Liver (tissue), 9 donors: Measurements from ENCODE around the gene TMEM131. TPM values are rescaled to one million over a fixed set of nuclear protein-coding genes. Genes with fewer than 3 reads are reported as not detected.

ENCODE experiments used
- DNase-seq: peaks from one replicate; pipeline ENCODE4 v3.0.0-alpha.2; 2017; ENCODE audit warnings: low spot score
- H3K27ac ChIP-seq, 2 donors: one replicate each; pipeline ENCODE4 v1.7.0; 2013; ENCODE audit warnings: inconsistent platforms in 2 of 2, low read length in 2 of 2, control low read depth in 1 of 2, low read depth in 1 of 2, mild to moderate bottlenecking in 1 of 2
- H3K27me3 ChIP-seq, 4 donors: one replicate each; pipeline versions ENCODE4 v1.6.1 to v1.7.0; 2013; ENCODE audit warnings: low read length in 3 of 4, inconsistent platforms in 1 of 4, mild to moderate bottlenecking in 1 of 4, moderate library complexity in 1 of 4; ENCODE audit not compliant: control insufficient read depth in 4 of 4, insufficient read depth in 4 of 4
- H3K36me3 ChIP-seq, 4 donors: one replicate each; pipeline versions ENCODE4 v1.6.1 to v1.7.0; 2013; ENCODE audit warnings: low read length in 3 of 4, mild to moderate bottlenecking in 3 of 4, low read depth in 1 of 4, moderate library complexity in 1 of 4; ENCODE audit not compliant: control insufficient read depth in 4 of 4, insufficient read depth in 3 of 4
- H3K4me1 ChIP-seq, 4 donors: one replicate each; pipeline versions ENCODE4 v1.6.1 to v1.7.0; 2013; ENCODE audit warnings: low read length in 3 of 4, mild to moderate bottlenecking in 3 of 4, moderate library complexity in 1 of 4; ENCODE audit not compliant: control insufficient read depth in 4 of 4, insufficient read depth in 4 of 4
- H3K4me3 ChIP-seq, 3 donors: one replicate each; pipeline versions ENCODE4 v1.6.1 to v1.7.0; 2013; ENCODE audit warnings: low read length in 3 of 3, control low read depth in 1 of 3, low read depth in 1 of 3, mild to moderate bottlenecking in 1 of 3
- H3K9ac ChIP-seq, 2 donors: one replicate each; pipeline ENCODE4 v1.7.0; 2013; ENCODE audit warnings: low read length in 2 of 2, mild to moderate bottlenecking in 2 of 2, moderate library complexity in 2 of 2, control low read depth in 1 of 2, low read depth in 1 of 2
- H3K9me3 ChIP-seq, 4 donors: one replicate each; pipeline versions ENCODE4 v1.6.1 to v1.7.0; 2013; ENCODE audit warnings: low read length in 3 of 4; ENCODE audit not compliant: control insufficient read depth in 4 of 4
- EGR1 ChIP-seq, 2 donors: IDR thresholded peaks; 2 replicates each; pipeline ENCODE4 v1.6.1; 2016 to 2018; ENCODE audit warnings: antibody characterized with exemption in 2 of 2, low read depth in 2 of 2
- FOXA1 ChIP-seq: IDR thresholded peaks from 2 replicates; pipeline ENCODE4 v1.6.1; 2016; ENCODE audit warnings: antibody characterized with exemption
- FOXA2 ChIP-seq: IDR thresholded peaks from 2 replicates; pipeline ENCODE4 v1.6.1; 2016; ENCODE audit warnings: antibody characterized with exemption
- GABPA ChIP-seq, 2 donors: IDR thresholded peaks in 1 of 2; conservative IDR thresholded peaks in 1 of 2; 2 replicates each; pipeline ENCODE4 v1.6.1; 2016; ENCODE audit warnings: antibody characterized with exemption in 2 of 2, mild to moderate bottlenecking in 1 of 2, moderate library complexity in 1 of 2
- HNF4A ChIP-seq, 2 donors: conservative IDR thresholded peaks; 2 replicates each; pipeline ENCODE4 v1.6.1; 2016; ENCODE audit warnings: antibody characterized with exemption in 2 of 2, mild to moderate bottlenecking in 2 of 2
- MAX ChIP-seq: IDR thresholded peaks from 2 replicates; pipeline ENCODE4 v1.6.1; 2016; ENCODE audit warnings: antibody characterized with exemption
- NR2F2 ChIP-seq: IDR thresholded peaks from 2 replicates; pipeline ENCODE4 v1.6.1; 2016; ENCODE audit warnings: antibody characterized with exemption
- RAD21 ChIP-seq, 2 donors: IDR thresholded peaks; 2 replicates each; pipeline ENCODE4 v1.6.1; 2016; ENCODE audit warnings: antibody characterized with exemption in 2 of 2, mild to moderate bottlenecking in 2 of 2
- REST ChIP-seq: IDR thresholded peaks from 2 replicates; pipeline ENCODE4 v1.6.1; 2016; ENCODE audit warnings: antibody characterized with exemption, mild to moderate bottlenecking
- RXRA ChIP-seq, 2 donors: IDR thresholded peaks; 2 replicates each; pipeline ENCODE4 v1.6.1; 2017 to 2018; ENCODE audit warnings: antibody characterized with exemption in 2 of 2, mild to moderate bottlenecking in 1 of 2
- SP1 ChIP-seq: IDR thresholded peaks from 2 replicates; pipeline ENCODE4 v1.6.1; 2018; ENCODE audit warnings: antibody characterized with exemption, mild to moderate bottlenecking
- TAF1 ChIP-seq: conservative IDR thresholded peaks from 2 replicates; pipeline ENCODE4 v1.6.1; 2016; ENCODE audit warnings: antibody characterized with exemption, mild to moderate bottlenecking
- YY1 ChIP-seq: IDR thresholded peaks from 2 replicates; pipeline ENCODE4 v1.6.1; 2016; ENCODE audit warnings: antibody characterized with exemption, mild to moderate bottlenecking
- WGBS: extraction: QIAGEN DNeasy Blood & Tissue Kit; methylation state at CpG from one replicate; pipeline ENCODE4 v1.1.7; 2013; 5-methylcytosine and 5-hydroxymethylcytosine counted together
- polyA plus RNA-seq, 2 donors: library from polyadenylated mRNA; stranded (reverse) in 1 of 2; unstranded in 1 of 2; fragments of 200-250 nt in 1 of 2; fragments of >200 nt in 1 of 2; fragmentation: Nextera tagmentation in 1 of 2; extraction: Ambion mirVana in 1 of 2; gene quantifications; one replicate each; pipeline versions ENCODE4 v1.2.1 to v1.2.3, GENCODE V29; 2013 to 2015
- total RNA-seq, 2 donors: library from RNA; depleted of rRNA; stranded (reverse); fragments of >200 nt; gene quantifications; one replicate each; pipeline ENCODE4 v1.2.3, GENCODE V29; 2014
- TF ChIP-seq, protein P1 (sequence below): IDR thresholded peaks from 2 replicates; pipeline ENCODE4 v1.6.1; 2016; ENCODE audit warnings: antibody characterized with exemption
- TF ChIP-seq, protein P2 (sequence below): IDR thresholded peaks from 2 replicates; pipeline ENCODE4 v1.6.1; 2016; ENCODE audit warnings: antibody characterized with exemption
- TF ChIP-seq, protein P3 (sequence below): fragments of 150-350 bp; IDR thresholded peaks from 2 replicates; pipeline ENCODE4 v1.5.1; 2017; ENCODE audit warnings: improper control_type of control experiment, low read depth, low read length; ENCODE audit not compliant: missing input control
- donor health status: healthy.
- donor health status: healthy.
- donor health status: healthy.
- donor health status: healthy.
- donor health status: healthy.

TMEM131 gene
- total and polyA plus RNA-seq, 4 donors = 6.1 to 22.8 (median 11.2) TPM

GRCh38 chr2:97996679-97997078 lies 931 bp upstream of the TMEM131 start:
- TF ChIP-seq EGR1 (IDR thresholded peaks at IDR 0.05; ENCODE audit: low read depth in 2 of 2) = no peak
- no peak for TF ChIP-seq SP1
- TF ChIP-seq FOXA1 = no peak
- TF ChIP-seq FOXA2 = no peak
- TF ChIP-seq MAX = no peak
- no peak for TF ChIP-seq GABPA (IDR thresholded peaks at IDR 0.05 in 1 of 2, conservative IDR thresholded peaks at IDR 0.05 in 1 of 2)
- TF ChIP-seq, protein P1, sequence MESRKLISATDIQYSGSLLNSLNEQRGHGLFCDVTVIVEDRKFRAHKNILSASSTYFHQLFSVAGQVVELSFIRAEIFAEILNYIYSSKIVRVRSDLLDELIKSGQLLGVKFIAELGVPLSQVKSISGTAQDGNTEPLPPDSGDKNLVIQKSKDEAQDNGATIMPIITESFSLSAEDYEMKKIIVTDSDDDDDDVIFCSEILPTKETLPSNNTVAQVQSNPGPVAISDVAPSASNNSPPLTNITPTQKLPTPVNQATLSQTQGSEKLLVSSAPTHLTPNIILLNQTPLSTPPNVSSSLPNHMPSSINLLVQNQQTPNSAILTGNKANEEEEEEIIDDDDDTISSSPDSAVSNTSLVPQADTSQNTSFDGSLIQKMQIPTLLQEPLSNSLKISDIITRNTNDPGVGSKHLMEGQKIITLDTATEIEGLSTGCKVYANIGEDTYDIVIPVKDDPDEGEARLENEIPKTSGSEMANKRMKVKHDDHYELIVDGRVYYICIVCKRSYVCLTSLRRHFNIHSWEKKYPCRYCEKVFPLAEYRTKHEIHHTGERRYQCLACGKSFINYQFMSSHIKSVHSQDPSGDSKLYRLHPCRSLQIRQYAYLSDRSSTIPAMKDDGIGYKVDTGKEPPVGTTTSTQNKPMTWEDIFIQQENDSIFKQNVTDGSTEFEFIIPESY = no peak
- TF ChIP-seq YY1 = no peak
- no peak for TF ChIP-seq REST
- TF ChIP-seq TAF1 = no peak
- TF ChIP-seq HNF4A (conservative IDR thresholded peaks at IDR 0.05) = no peak
- TF ChIP-seq RAD21 (IDR thresholded peaks at IDR 0.05) = no peak
- no peak for TF ChIP-seq NR2F2
- TF ChIP-seq, protein P2, sequence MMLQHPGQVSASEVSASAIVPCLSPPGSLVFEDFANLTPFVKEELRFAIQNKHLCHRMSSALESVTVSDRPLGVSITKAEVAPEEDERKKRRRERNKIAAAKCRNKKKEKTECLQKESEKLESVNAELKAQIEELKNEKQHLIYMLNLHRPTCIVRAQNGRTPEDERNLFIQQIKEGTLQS = no peak
- TF ChIP-seq RXRA (IDR thresholded peaks at IDR 0.05) = no peak
- TF ChIP-seq, protein P3, sequence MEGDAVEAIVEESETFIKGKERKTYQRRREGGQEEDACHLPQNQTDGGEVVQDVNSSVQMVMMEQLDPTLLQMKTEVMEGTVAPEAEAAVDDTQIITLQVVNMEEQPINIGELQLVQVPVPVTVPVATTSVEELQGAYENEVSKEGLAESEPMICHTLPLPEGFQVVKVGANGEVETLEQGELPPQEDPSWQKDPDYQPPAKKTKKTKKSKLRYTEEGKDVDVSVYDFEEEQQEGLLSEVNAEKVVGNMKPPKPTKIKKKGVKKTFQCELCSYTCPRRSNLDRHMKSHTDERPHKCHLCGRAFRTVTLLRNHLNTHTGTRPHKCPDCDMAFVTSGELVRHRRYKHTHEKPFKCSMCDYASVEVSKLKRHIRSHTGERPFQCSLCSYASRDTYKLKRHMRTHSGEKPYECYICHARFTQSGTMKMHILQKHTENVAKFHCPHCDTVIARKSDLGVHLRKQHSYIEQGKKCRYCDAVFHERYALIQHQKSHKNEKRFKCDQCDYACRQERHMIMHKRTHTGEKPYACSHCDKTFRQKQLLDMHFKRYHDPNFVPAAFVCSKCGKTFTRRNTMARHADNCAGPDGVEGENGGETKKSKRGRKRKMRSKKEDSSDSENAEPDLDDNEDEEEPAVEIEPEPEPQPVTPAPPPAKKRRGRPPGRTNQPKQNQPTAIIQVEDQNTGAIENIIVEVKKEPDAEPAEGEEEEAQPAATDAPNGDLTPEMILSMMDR = no peak
- Histone ChIP-seq H3K4me3 (peak overlapping the region in 2 of 3 donors; percentile 93 to 98), H3K9me3 (no peaks in the 10 kb centered on the region), H3K4me1 (peaks cover 7 to 23% (median 14%) of the 10 kb centered on the region in 4 donors), H3K27me3 (no peaks in the 10 kb centered on the region), H3K9ac (no peak overlapping the region), H3K36me3 (no peaks in the 10 kb centered on the region), H3K27ac (peak overlapping the region in 1 of 2 donors; percentile 75)
- WGBS = 92% methylated on average over 19 of the region's 19 CpGs
- no peak for DNase-seq
